ENCODE measurements around the gene NOL4L. TPM values are rescaled to one million over a fixed set of nuclear protein-coding genes. Genes with fewer than 3 reads are reported as not detected.

NOL4L gene
- total and polyA plus RNA-seq, 10 donors, result 3.4 to 45.4 (median 28.6) TPM

- intact Hi-C loops (cut with DNase I; ENCODE audit: low total_unique reads), result loop anchor here (10.0 kb wide), 1 partner anchor 45 kb away; the partner anchor contains the start of gene NOL4L
- WGBS, 5 donors, result 39 to 42% (median 42%) methylated on average over 6 to 13 of the region's 13 CpGs
- Histone ChIP-seq H3K27ac (peak overlapping the region; percentile 72 to 93 (median 86)), H3K27me3 (replicated peaks in 1 of 7) (peaks cover 0 to 9% (median 0%) of the 10 kb centered on the region in 7 donors), H3K36me3 (no peaks in the 10 kb centered on the region), H3K4me1 (peaks cover 34 to 70% (median 59%) of the 10 kb centered on the region in 6 donors), H3K9me3 (no peaks in the 10 kb centered on the region), H3K4me3 (peak overlapping the region in 1 of 8 donors; percentile 21)
- peak; percentile 87 for DNase-seq
- TF ChIP-seq POLR2AphosphoS5 (IDR thresholded peaks at IDR 0.05) (peak; percentile 60 to 70 (median 67)), CTCF (IDR thresholded peaks at IDR 0.05 in 8 of 11, conservative IDR thresholded peaks at IDR 0.05 in 3 of 11) (no peak)
Observed at GRCh38 chr20:32539817-32540675, 45.1 kb downstream of the NOL4L start.

- TF ChIP-seq POLR2A (IDR thresholded peaks at IDR 0.05) (no peak), CTCF (IDR thresholded peaks at IDR 0.05 in 8 of 11, conservative IDR thresholded peaks at IDR 0.05 in 3 of 11) (no peak), POLR2AphosphoS5 (IDR thresholded peaks at IDR 0.05) (peak in 2 of 3 donors; percentile 11 to 41)
- Histone ChIP-seq H3K27ac (peak overlapping the region; percentile 72 to 93 (median 86)), H3K4me1 (peaks cover 42 to 79% (median 68%) of the 10 kb centered on the region in 6 donors), H3K4me3 (peak overlapping the region in 1 of 8 donors; percentile 80), H3K36me3 (no peaks in the 10 kb centered on the region), H3K9me3 (no peaks in the 10 kb centered on the region), H3K27me3 (replicated peaks in 1 of 7) (peaks cover 0 to 9% (median 0%) of the 10 kb centered on the region in 7 donors)
- intact Hi-C loops (cut with DNase I; ENCODE audit: low total_unique reads), result loop anchor here (10.0 kb wide), 1 partner anchor 46 kb away; the partner anchor contains the start of gene NOL4L
- 40 to 57% (median 47%) methylated on average over 11 to 13 of the region's 13 CpGs for WGBS, 5 donors
- no peak for DNase-seq
Observed at GRCh38 chr20:32539026-32539816, 45.9 kb downstream of the NOL4L start.

- H3K9me3 ChIP-seq, result no peaks in the 10 kb centered on the region
- H3K36me3 ChIP-seq, result no peaks in the 10 kb centered on the region
- WGBS, 5 donors, result 13 to 25% (median 20%) methylated on average over 15 to 16 of the region's 16 CpGs
- peaks cover 0 to 9% (median 0%) of the 10 kb centered on the region in 7 donors for H3K27me3 ChIP-seq (replicated peaks in 1 of 7)
- H3K27ac ChIP-seq, result peak overlapping the region; percentile 72 to 93 (median 86)
- H3K4me3 ChIP-seq, result peak overlapping the region in 3 of 8 donors; percentile 3 to 80 (median 13)
- peak; percentile 82 for DNase-seq
- TF ChIP-seq CTCF (IDR thresholded peaks at IDR 0.05 in 8 of 11, conservative IDR thresholded peaks at IDR 0.05 in 3 of 11), result no peak
- peak in 1 of 3 donors; percentile 61 for TF ChIP-seq POLR2AphosphoS5 (IDR thresholded peaks at IDR 0.05)
- peaks cover 42 to 85% (median 73%) of the 10 kb centered on the region in 6 donors for H3K4me1 ChIP-seq
- intact Hi-C loops (cut with DNase I; ENCODE audit: low total_unique reads), result loop anchor here (10.0 kb wide), 1 partner anchor 46 kb away; the partner anchor contains the start of gene NOL4L
Observed at GRCh38 chr20:32538526-32538939, 46.6 kb downstream of the NOL4L start.
